IPS DF 4.7 (cell line): ENCODE measurements around the gene CTCF.

Experiments
- DNase-seq: peaks from one replicate; pipeline ENCODE4 v3.0.0-alpha.2; 2013; ENCODE audit warnings: low spot score; ENCODE audit errors: extremely low read depth

Gene CTCF

GRCh38 chr16:67594256-67594915, 32.1 kb downstream of the CTCF start:
- DNase-seq: no peak

DNA sequence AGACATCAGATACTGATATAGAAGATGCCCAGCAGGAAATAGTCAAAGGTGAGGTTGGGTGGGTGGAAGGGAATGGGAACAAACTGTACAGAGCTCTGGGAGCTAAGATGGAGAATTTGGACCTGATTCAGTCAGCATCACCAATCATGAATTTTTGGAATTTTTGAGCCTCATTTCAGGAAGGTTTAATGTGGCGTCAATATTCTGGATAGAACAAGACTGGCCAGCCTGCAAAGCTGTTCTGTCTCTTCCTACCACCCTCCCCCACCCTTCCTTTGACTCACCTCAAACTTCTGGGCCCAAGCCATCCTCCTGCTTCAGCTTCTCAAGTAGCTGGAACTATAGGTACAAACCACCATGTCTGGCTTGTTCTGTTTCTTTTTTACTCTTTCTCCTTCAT, 32.6 kb downstream of the CTCF start:
- no peak for DNase-seq

GRCh38 chr16:67598527-67598926, 36.2 kb downstream of the CTCF start:
- no peak for DNase-seq

DNA sequence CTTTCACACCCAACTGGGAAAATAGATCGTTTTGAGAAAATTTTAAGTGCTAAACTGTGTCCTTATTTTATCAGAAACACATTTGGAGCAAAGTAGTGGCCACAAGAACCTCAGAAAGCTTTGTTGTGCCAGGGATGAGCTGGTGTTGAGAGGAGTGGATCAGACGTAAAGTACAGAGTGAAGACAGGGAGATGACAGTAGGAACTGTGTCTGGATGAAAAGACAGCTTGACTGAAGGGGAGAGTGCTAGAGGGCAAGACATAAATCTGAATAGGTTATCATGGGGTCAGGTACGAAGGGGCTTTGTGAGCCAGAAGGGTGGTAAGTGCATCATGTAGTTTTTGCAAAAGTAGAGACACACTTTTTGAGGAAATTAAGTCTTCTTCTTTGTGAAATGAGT, 43.3 kb downstream of the CTCF start:
- no peak for DNase-seq

- no peak for DNase-seq
These were observed 44.3 kb downstream of the CTCF start for GRCh38 chr16:67606632-67607031.

GRCh38 chr16:67608364-67608763, 46.0 kb downstream of the CTCF start:
- DNase-seq: no peak

DNA sequence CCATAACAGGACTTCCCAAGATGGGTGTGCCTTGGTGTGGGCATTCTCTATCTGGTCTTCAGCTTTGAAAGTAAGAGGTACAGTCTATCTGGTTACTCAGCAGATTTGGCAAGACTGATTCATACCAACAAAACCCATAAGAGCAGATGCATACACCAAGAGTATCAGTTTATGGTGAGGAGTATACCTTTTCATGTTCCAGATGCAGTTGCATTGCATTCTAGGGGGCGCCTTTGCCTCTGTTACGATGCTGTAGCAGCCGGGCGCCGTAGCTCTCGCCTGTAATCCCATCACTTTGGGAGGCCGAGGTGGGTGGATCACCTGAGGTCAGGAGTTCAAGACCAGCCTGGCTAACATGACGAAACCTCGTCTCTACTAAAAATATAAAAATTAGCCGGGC, 51.5 kb downstream of the CTCF start:
- DNase-seq: no peak

- DNase-seq: no peak
These were observed 65.9 kb downstream of the CTCF start for GRCh38 chr16:67628216-67628615.

GRCh38 chr16:67632415-67633172, 70.3 kb downstream of the CTCF start:
- DNase-seq: no peak

- DNase-seq: no peak
These were observed 74.4 kb downstream of the CTCF start for GRCh38 chr16:67636713-67637112.

DNA sequence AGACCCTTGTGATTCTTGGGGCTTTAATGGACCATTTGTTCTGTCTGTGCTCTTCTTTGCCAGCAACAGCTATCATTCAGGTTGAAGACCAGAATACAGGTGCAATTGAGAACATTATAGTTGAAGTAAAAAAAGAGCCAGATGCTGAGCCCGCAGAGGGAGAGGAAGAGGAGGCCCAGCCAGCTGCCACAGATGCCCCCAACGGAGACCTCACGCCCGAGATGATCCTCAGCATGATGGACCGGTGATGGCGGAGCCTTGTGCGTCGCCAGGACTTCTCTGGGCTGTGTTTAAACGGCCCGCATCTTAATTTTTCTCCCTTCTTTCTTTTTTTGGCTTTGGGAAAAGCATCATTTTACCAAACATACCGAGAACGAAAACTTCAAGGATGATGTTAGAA, 75.3 kb downstream of the CTCF start:
- DNase-seq: no peak

DNA sequence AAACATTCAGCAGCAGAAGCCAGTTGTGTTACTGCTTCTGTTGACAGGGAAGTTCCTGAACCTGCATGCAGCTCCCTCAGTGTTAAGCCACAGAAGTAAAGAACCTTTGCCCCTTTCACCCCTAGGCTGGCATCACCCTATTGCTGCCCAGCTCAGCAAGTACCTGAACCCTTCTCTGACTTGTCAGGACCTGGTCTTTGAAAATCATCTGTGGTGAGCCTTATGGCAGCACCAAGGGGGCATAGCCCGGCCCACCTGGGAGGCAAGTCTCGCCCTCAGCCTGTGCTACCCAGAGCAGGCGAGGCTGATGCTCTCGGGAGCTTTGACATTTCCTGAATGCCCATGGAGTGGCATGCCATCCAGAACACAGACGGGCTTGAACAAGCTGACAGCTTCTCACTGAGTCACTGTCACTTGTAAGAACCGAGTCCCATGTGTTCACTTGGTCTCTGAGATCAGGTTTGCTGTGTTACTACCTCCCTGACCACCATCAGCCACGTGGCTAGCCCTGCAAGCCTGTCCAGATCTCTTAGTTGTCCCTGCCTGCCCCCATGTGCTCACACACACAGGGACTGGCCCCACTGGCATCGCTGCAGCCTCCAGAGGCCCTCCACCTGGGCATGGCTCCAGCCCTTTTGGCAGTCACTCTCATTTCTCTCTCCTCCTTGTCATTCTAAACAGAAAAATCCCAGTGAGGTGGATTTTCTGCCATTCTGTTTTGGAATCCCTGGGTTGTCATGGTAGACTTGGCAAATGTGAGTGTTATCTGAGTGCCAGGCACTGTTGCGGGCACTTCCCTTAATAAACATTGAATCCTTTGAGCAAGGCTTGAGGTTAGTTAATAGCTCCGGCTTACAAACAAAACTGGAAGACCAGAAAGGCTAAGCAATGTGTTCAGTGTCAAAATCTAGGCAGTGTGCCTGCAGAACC, 79.7 kb downstream of the CTCF start:
- no peak for DNase-seq

DNA sequence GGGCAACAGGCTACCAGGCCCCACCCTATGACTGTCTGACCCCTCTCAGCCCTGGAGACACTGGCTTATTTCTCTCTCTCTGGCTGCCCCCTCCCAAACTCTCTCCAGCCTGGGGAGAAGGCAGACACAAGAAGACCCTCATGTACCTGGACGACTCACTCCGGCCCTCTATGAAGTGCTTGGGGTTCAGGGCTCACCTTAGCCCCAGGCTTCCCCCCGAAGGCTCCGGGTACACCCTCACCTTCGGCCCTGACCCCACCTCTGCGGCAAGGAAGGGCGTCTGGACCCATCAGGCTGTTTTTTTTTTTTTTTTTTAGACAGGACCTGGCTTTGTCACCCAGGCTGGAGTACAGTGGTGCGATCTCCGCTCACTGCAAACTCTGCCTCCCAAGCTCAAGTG, 81.7 kb downstream of the CTCF start:
- DNase-seq: no peak

DNA sequence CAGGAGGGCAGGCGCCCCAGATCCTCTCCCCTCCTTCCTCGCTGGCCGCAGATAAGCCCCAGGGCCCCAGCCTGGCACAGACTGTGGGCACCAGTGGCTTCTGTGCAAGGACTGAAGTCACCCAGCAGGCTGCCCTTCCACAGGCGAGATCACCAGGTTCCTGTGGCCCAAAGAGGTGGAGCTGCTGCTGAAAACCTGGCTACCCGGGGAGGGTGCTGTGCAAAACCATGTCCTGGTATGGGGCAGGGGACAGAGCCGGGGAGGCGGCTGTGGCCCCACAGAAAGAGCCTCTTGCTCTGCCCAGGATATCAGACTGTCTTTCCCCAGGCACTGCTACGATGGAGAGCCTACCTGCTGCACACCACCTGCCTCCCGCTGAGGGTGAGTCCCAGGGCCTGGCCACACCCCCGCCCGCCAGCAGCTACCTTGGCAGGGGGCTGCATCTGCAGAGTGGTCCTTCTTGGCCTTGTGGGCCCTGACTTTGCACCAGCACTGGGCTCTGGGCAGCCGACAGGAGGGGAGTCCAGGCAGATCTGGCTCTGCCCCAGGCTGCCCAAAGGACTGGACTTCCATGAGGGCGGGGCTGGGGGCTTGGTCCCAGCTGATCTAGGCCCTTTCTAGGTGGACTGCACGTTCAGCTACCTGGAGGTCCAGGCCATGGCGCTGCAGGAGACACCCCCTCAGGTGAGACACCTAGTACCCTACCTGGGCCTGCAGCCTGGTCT, 83.2 kb downstream of the CTCF start:
- DNase-seq: no peak

GRCh38 chr16:67647111-67647651, 84.9 kb downstream of the CTCF start:
- no peak for DNase-seq

DNA sequence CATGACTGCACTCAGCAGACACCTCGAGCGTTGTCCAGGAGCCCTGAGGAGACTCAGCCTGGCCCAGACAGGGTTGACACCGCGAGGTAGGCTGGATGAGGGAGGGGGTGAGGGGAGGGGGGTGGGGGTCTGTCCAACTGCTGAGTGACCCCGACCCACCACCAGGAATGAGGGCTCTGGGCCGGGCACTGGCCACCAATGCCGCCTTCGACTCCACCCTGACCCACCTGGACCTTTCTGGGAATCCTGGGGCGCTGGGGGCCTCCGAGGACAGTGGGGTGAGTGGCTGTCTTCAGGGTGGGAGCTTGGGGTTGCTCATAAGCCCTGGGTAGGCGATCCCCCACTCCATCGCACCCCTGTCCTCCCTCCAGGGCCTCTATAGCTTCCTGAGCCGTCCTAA, 85.4 kb downstream of the CTCF start:
- DNase-seq: no peak

DNA sequence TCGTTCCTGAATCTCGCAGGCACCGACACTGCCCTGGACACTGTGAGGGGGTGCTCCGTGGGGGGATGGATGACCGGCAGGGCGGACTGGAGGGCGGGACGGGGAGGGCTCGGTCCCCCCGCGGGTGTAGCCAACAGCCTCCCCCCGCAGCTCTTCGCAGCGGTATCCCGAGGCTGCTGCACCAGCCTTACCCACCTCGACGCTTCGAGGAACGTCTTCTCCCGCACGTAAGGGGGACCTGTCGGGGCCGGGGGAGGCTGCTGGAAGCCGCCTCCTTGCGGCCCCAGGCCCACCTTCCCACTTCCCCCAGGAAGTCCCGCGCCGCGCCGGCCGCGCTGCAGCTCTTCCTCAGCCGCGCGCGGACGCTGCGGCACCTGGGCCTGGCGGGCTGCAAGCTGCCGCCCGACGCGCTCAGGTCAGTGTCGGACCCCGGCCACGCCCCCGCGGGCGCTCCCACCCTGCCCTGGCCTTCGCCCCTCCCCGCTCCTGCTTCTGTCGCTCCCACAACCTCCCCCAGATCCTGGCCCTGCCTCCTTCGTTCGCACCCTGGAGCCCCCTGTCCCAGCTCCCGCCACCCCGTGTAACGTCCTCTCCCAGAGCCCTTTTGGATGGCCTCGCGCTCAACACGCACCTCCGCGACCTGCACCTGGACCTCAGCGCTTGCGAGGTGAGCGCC, 85.9 kb downstream of the CTCF start:
- DNase-seq: no peak

- DNase-seq: no peak
These were observed 86.6 kb downstream of the CTCF start for GRCh38 chr16:67648764-67649407.

DNA sequence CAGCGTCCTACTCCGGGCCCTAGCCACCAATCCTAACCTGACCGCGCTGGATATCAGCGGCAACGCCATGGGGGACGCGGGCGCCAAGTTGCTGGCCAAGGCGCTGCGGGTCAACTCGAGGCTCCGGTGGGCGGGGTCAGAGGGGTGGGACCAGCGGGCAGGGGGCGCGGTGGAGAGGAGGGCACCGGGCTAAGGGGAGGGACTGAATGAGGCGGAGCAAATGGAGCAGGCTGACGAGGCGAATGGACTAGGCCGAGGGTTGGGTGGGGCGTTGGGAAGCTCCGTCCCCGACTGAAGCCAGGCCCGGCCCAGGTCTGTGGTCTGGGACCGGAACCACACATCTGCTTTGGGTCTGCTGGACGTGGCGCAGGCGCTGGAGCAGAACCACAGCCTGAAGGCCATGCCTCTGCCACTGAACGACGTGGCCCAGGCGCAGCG, 87.2 kb downstream of the CTCF start:
- no peak for DNase-seq

DNA sequence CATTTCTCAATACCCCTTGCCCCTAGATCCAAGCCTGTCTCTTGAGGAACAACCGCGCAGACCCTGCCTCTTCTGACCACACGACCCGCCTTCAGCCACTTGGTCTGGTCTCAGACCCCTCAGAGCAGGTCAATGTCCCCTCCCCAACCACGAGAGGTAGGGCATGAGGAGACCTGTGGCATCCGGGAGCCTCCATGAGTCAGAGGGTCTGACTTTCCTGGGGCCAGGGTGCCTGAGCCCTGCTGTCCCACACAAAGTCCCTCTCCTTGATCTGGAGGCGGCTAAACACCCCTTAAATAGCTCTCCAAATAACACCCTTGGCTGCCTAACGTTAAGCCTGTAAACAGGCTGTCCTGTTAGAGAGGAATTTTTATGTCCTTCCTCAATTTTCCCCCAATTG, 87.7 kb downstream of the CTCF start:
- no peak for DNase-seq
